ENCODE data around the gene SPCS1.

DNA sequence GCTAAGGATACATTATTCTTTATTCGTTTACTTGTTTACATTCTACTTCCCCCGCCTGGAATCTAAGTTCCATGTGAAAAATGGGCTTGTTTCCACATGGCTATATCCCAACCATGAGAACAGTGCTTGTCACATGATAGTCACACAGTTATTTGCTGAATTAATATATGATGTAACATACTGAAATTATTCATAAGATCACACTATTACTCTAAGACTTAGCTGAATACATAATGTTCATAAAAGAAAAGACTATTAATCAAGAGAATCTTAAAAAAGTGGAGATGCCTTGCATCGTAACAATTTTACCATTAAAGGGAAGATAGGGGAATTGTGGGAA lies 26.7 kb upstream of the SPCS1 start:
- TF ChIP-seq CTCF (conservative IDR thresholded peaks at IDR 0.05) (no peak), EZH2 (IDR thresholded peaks at IDR 0.05; ENCODE audit: low read depth) (no peak)
